ENCODE measurements around the gene TREH. TPM values are rescaled to one million over a fixed set of nuclear protein-coding genes. Genes with fewer than 3 reads are reported as not detected.
A peak's percentile ranks its signal among the peaks of the same experiment; 100 is the strongest.

Gene TREH
- total RNA-seq, 1 donor from 2014 or later: not detected

DNA sequence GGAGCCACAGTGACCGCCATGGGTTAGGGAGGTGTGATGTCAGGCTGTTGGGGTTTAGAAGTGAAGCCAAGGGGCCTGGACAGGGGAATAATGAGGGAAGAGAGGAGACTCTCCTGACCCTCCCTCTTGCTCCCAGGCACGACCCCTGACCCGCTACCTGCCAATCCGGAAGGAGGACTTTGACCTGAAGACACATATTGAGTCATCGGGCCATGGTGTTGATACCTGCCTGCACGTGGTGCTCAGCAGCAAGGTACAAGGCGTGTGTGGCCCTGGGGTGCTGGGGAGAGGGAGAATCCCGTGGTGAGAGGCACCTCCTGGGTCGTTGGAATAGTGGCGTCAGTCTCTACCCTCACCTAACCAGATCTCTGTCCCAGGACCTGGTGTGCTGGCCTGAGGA is 29.5 kb downstream of the TREH start:
- H3K4me3 Mint-ChIP-seq: no peak overlapping the region
- H3K9me3 Mint-ChIP-seq: no peaks in the 10 kb centered on the region
- TF ChIP-seq, protein P1, sequence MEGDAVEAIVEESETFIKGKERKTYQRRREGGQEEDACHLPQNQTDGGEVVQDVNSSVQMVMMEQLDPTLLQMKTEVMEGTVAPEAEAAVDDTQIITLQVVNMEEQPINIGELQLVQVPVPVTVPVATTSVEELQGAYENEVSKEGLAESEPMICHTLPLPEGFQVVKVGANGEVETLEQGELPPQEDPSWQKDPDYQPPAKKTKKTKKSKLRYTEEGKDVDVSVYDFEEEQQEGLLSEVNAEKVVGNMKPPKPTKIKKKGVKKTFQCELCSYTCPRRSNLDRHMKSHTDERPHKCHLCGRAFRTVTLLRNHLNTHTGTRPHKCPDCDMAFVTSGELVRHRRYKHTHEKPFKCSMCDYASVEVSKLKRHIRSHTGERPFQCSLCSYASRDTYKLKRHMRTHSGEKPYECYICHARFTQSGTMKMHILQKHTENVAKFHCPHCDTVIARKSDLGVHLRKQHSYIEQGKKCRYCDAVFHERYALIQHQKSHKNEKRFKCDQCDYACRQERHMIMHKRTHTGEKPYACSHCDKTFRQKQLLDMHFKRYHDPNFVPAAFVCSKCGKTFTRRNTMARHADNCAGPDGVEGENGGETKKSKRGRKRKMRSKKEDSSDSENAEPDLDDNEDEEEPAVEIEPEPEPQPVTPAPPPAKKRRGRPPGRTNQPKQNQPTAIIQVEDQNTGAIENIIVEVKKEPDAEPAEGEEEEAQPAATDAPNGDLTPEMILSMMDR (IDR thresholded peaks at IDR 0.05; ENCODE audit: unreplicated experiment): no peak
- peaks cover 60% of the 10 kb centered on the region for H3K36me3 Mint-ChIP-seq
- H3K4me1 Mint-ChIP-seq: no peaks in the 10 kb centered on the region
- H3K27me3 Mint-ChIP-seq (ENCODE audit: low read depth): no peaks in the 10 kb centered on the region
- DNase-seq (ENCODE audit: low spot score in 2 of 2, unreplicated experiment in 2 of 2): peak in 1 of 2 experiments; percentile 6
- H3K27ac Mint-ChIP-seq: no peak overlapping the region

DNA sequence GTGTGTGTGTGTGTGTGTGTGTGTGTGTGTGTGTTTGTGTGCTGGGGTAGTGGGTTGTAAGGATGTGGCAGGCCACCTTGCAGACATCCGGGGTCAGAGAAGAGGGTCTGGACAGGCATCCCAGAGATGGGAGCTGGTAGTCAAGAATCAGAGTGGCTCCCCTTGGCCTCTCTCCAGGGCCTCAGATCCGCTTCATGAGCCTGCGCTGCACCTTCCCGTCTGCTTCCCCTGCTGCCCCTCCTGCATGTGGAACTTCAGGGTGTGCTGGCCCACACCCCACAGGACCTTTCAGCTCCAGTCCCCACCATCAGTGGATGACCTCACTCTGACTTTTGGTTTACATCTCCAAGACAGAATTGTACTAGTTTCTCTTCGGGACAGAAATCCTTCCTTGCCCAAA is 31.2 kb downstream of the TREH start:
- H3K36me3 Mint-ChIP-seq: peaks cover 59% of the 10 kb centered on the region
- H3K27ac Mint-ChIP-seq: no peak overlapping the region
- no peaks in the 10 kb centered on the region for H3K4me1 Mint-ChIP-seq

GRCh38 chr11:118646393-118646792 is 33.1 kb downstream of the TREH start:
- Mint-ChIP-seq H3K4me1 (peaks cover 6% of the 10 kb centered on the region), H3K36me3 (peaks cover 49% of the 10 kb centered on the region), H3K4me3 (no peak overlapping the region), H3K27me3 (ENCODE audit: low read depth) (no peaks in the 10 kb centered on the region), H3K27ac (peak overlapping the region; percentile 18), H3K9me3 (no peaks in the 10 kb centered on the region)
- no peak for DNase-seq (ENCODE audit: low spot score in 2 of 2, unreplicated experiment in 2 of 2)
- TF ChIP-seq, protein P1 (IDR thresholded peaks at IDR 0.05; ENCODE audit: unreplicated experiment): no peak

More for the DNA sequence above, 31.2 kb downstream of the TREH start:
- Mint-ChIP-seq H3K27me3 (ENCODE audit: low read depth) (no peaks in the 10 kb centered on the region), H3K9me3 (no peaks in the 10 kb centered on the region), H3K4me3 (no peak overlapping the region)
- TF ChIP-seq, protein P1 (IDR thresholded peaks at IDR 0.05; ENCODE audit: unreplicated experiment): no peak
- no peak for DNase-seq (ENCODE audit: low spot score in 2 of 2, unreplicated experiment in 2 of 2)

DNA sequence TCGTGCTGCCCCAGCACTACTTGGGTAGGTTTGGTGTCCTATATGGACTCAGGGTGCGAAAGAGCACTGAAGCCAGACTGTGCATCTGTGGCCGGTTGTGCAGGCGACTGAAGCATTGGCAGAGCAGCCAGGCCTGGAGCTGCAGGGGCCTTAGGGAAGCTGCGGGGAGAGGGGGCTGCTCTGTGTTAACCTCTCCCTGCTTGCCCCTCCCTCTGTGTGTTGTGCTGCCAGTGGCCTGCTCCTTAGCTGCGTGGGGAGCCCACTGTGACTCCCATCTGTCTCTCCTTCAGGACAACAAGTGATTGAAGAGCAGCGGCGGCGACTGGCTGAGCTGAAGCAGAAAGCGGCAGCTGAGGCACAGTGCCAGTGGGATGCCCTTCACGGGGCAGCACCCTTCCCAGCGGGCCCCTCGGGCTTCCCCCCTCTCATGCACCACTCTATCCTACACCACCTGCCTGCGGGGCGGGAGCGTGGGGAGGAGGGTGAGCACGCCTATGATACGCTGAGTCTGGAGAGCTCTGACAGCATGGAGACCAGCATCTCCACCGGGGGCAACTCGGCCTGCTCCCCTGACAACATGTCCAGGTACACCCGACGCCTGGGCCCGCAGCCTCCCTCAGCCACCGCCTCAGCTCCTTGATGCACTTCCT is 34.3 kb downstream of the TREH start:
- Mint-ChIP-seq H3K9me3 (no peaks in the 10 kb centered on the region), H3K4me3 (no peak overlapping the region), H3K36me3 (peaks cover 41% of the 10 kb centered on the region), H3K27me3 (ENCODE audit: low read depth) (no peaks in the 10 kb centered on the region), H3K27ac (no peak overlapping the region), H3K4me1 (peaks cover 7% of the 10 kb centered on the region)
- DNase-seq (ENCODE audit: low spot score in 2 of 2, unreplicated experiment in 2 of 2): no peak
- TF ChIP-seq, protein P1 (IDR thresholded peaks at IDR 0.05; ENCODE audit: unreplicated experiment): no peak

- peaks cover 11% of the 10 kb centered on the region for H3K4me1 Mint-ChIP-seq
- H3K4me3 Mint-ChIP-seq: no peak overlapping the region
- H3K27ac Mint-ChIP-seq: no peak overlapping the region
- H3K27me3 Mint-ChIP-seq (ENCODE audit: low read depth): no peaks in the 10 kb centered on the region
- TF ChIP-seq, protein P1 (IDR thresholded peaks at IDR 0.05; ENCODE audit: unreplicated experiment): no peak
- DNase-seq (ENCODE audit: low spot score in 2 of 2, unreplicated experiment in 2 of 2): no peak
- H3K9me3 Mint-ChIP-seq: no peaks in the 10 kb centered on the region
- H3K36me3 Mint-ChIP-seq: peaks cover 35% of the 10 kb centered on the region
Measured at GRCh38 chr11:118644496-118644895, 35.0 kb downstream of the TREH start.

Measured in mesothelial cell of epicardium (in vitro differentiated cells).